IMR-90 (cell line): Measurements from ENCODE around the gene RXFP4. TPM values are rescaled to one million over a fixed set of nuclear protein-coding genes. Genes with fewer than 3 reads are reported as not detected.

Experiments used
- ATAC-seq: fragments of 200-7000 bp; cut with Tn5 transposase; 2 replicates; pipeline ENCODE4 v1.9.1; 2020; ENCODE audit warnings: low read depth, mild to moderate bottlenecking, moderate library complexity
- BruUV-seq: library from RNA; stranded (reverse); fragments of 400-500 nt; replicated peaks from 2 replicates; lab custom pipeline; 2021; lab: Mats Ljungman, UMichigan
- CTCF ChIA-PET: fragments of 300-600 bp; formaldehyde crosslinking; extraction: SDS; loops from one replicate; lab custom pipeline; 2021; ENCODE audit warnings: antibody characterized with exemption; lab: Yijun Ruan, JAX
- POLR2A ChIA-PET: fragments of 300-600 bp; sonication (Branson Sonifier 250); formaldehyde crosslinking; loops from one replicate; lab custom pipeline; 2022; ENCODE audit warnings: antibody characterized with exemption; ENCODE audit not compliant: unreplicated experiment; lab: Charles Lee
- DNase-seq: peaks from one replicate; pipeline ENCODE4 v3.0.0; 2013
- H2AFZ ChIP-seq: replicated peaks from 2 replicates; pipeline ENCODE3; 2013; ENCODE audit warnings: low read length, mild to moderate bottlenecking; ENCODE audit not compliant: poor library complexity
- H2AK5ac ChIP-seq: 2 replicates; pipeline ENCODE4 v1.6.1; 2013; ENCODE audit warnings: low read depth, low read length, inconsistent platforms
- H2AK9ac ChIP-seq: replicated peaks from 2 replicates; pipeline ENCODE3; 2013; ENCODE audit warnings: mild to moderate bottlenecking, low read depth, low read length, moderate library complexity; ENCODE audit not compliant: poor library complexity
- H2BK120ac ChIP-seq: 2 replicates; pipeline ENCODE4 v1.6.1; 2013; ENCODE audit warnings: low read depth, low read length, inconsistent platforms
- H2BK15ac ChIP-seq: 3 replicates; pipeline ENCODE4 v1.6.1; 2013; ENCODE audit warnings: low read depth, low read length, inconsistent platforms
- H2BK20ac ChIP-seq: 2 replicates; pipeline ENCODE4 v1.6.1; 2013; ENCODE audit warnings: low read depth, mild to moderate bottlenecking, inconsistent platforms, low read length, moderate library complexity
- H2BK5ac ChIP-seq: 2 replicates; pipeline ENCODE4 v1.6.1; 2013; ENCODE audit warnings: mild to moderate bottlenecking, low read depth, low read length, inconsistent platforms; ENCODE audit not compliant: poor library complexity, severe bottlenecking
- H3K14ac ChIP-seq: replicated peaks from 2 replicates; pipeline ENCODE4 v1.6.1; 2013; ENCODE audit warnings: low read depth, low read length, inconsistent platforms
- H3K18ac ChIP-seq: 2 replicates; pipeline ENCODE4 v1.6.1; 2013; ENCODE audit warnings: low read depth, low read length, control low read depth
- H3K23ac ChIP-seq: 2 replicates; pipeline ENCODE4 v1.6.1; 2013; ENCODE audit warnings: low read depth, low read length, inconsistent platforms
- H3K27ac ChIP-seq: 2 replicates; pipeline ENCODE4 v1.5.1; 2013; ENCODE audit warnings: mild to moderate bottlenecking, control low read depth, low read length; ENCODE audit not compliant: insufficient read depth
- H3K27me3 ChIP-seq: 2 replicates; pipeline ENCODE4 v1.6.1; 2013; ENCODE audit warnings: low read length; ENCODE audit not compliant: control insufficient read depth, insufficient read depth
- H3K36me3 ChIP-seq: 2 replicates; pipeline ENCODE4 v1.6.1; 2013; ENCODE audit warnings: low read length, mixed read lengths; ENCODE audit not compliant: control insufficient read depth, insufficient read depth
- H3K4ac ChIP-seq: 2 replicates; pipeline ENCODE4 v1.6.1; 2013; ENCODE audit warnings: low read depth, low read length, inconsistent platforms
- H3K4me1 ChIP-seq: 2 replicates; pipeline ENCODE4 v1.6.1; 2013; ENCODE audit warnings: low read length, mixed read lengths; ENCODE audit not compliant: control insufficient read depth, insufficient read depth
- H3K4me2 ChIP-seq: 2 replicates; pipeline ENCODE4 v1.6.1; 2013; ENCODE audit warnings: low read depth, mild to moderate bottlenecking, control low read depth, low read length, moderate library complexity
- H3K4me3 ChIP-seq: 2 replicates; pipeline ENCODE4 v1.5.1; 2013; ENCODE audit warnings: low read depth, mild to moderate bottlenecking, control low read depth, low read length, moderate library complexity; ENCODE audit not compliant: insufficient read depth
- H3K56ac ChIP-seq: 2 replicates; pipeline ENCODE4 v1.6.1; 2013; ENCODE audit warnings: low read length, inconsistent platforms; ENCODE audit not compliant: insufficient read depth; ENCODE audit errors: extremely low read depth
- H3K79me1 ChIP-seq, 2 experiments: 2 replicates each; pipeline ENCODE4 v1.6.1; 2013; ENCODE audit warnings: low read length in 2 of 2, inconsistent platforms in 1 of 2, low read depth in 1 of 2
- H3K9ac ChIP-seq: 2 replicates; pipeline ENCODE4 v1.6.1; 2013; ENCODE audit warnings: low read depth, low read length, control low read depth
- H3K9me1 ChIP-seq: 2 replicates; pipeline ENCODE4 v1.6.1; 2013; ENCODE audit warnings: low read length, inconsistent platforms; ENCODE audit not compliant: insufficient read depth
- H3K9me3 ChIP-seq: 2 replicates; pipeline ENCODE4 v1.6.1; 2013; ENCODE audit warnings: low read length; ENCODE audit not compliant: control insufficient read depth, insufficient read depth
- H4K20me1 ChIP-seq: 2 replicates; pipeline ENCODE4 v1.6.1; 2013; ENCODE audit warnings: low read length, inconsistent platforms; ENCODE audit not compliant: insufficient read depth
- H4K5ac ChIP-seq: 2 replicates; pipeline ENCODE4 v1.6.1; 2013; ENCODE audit warnings: mild to moderate bottlenecking, low read depth, low read length, control low read depth
- H4K8ac ChIP-seq, 2 experiments: 2 replicates each; pipeline ENCODE4 v1.6.1; 2013; ENCODE audit warnings: low read depth in 2 of 2, low read length in 2 of 2, control low read depth in 1 of 2, inconsistent platforms in 1 of 2
- H4K91ac ChIP-seq: 2 replicates; pipeline ENCODE4 v1.6.1; 2013; ENCODE audit warnings: low read depth, low read length, inconsistent platforms; ENCODE audit not compliant: insufficient read depth
- BHLHE40 ChIP-seq: fragments of 150-350 bp; IDR thresholded peaks from 2 replicates; pipeline ENCODE4 v1.6.1; 2016; ENCODE audit warnings: mild to moderate bottlenecking, low read depth, low read length
- CEBPB ChIP-seq: IDR thresholded peaks from 2 replicates; pipeline ENCODE4 v1.6.1; 2012; ENCODE audit warnings: low read depth, low read length, improper control_type of control experiment
- CHD1 ChIP-seq: IDR thresholded peaks from 2 replicates; pipeline ENCODE4 v1.6.1; 2012; ENCODE audit warnings: low read depth, low read length, improper control_type of control experiment
- CTCF ChIP-seq: conservative IDR thresholded peaks from 2 replicates; pipeline ENCODE4 v1.5.1; 2012; ENCODE audit warnings: mild to moderate bottlenecking, low read depth, low read length, improper control_type of control experiment
- ELK1 ChIP-seq: fragments of 150-350 bp; IDR thresholded peaks from 2 replicates; pipeline ENCODE4 v1.6.1; 2016; ENCODE audit warnings: low read depth, mild to moderate bottlenecking, low read length, moderate library complexity, borderline replicate concordance
- FOS ChIP-seq: fragments of 150-350 bp; IDR thresholded peaks from 2 replicates; pipeline ENCODE4 v1.6.1; 2016; ENCODE audit warnings: low read depth, low read length
- MAFK ChIP-seq: IDR thresholded peaks from 2 replicates; pipeline ENCODE4 v1.6.1; 2012; ENCODE audit warnings: low read depth, low read length, improper control_type of control experiment
- MAZ ChIP-seq: IDR thresholded peaks from 2 replicates; pipeline ENCODE4 v1.6.1; 2012; ENCODE audit warnings: low read depth, mild to moderate bottlenecking, low read length, improper control_type of control experiment, moderate library complexity, borderline replicate concordance
- MXI1 ChIP-seq: IDR thresholded peaks from 2 replicates; pipeline ENCODE4 v1.6.1; 2012; ENCODE audit warnings: low read depth, mild to moderate bottlenecking, low read length, moderate library complexity, borderline replicate concordance
- NFE2L2 ChIP-seq: fragments of 150-350 bp; IDR thresholded peaks from 2 replicates; pipeline ENCODE4 v1.6.1; 2016; ENCODE audit warnings: low read depth, mild to moderate bottlenecking, low read length
- POLR2A ChIP-seq: IDR thresholded peaks from 2 replicates; pipeline ENCODE4 v1.6.1; 2012; ENCODE audit warnings: mild to moderate bottlenecking, low read depth, low read length
- RAD21 ChIP-seq: IDR thresholded peaks from 2 replicates; pipeline ENCODE4 v1.6.1; 2012; ENCODE audit warnings: low read length, improper control_type of control experiment
- RCOR1 ChIP-seq: IDR thresholded peaks from 2 replicates; pipeline ENCODE4 v1.6.1; 2012; ENCODE audit warnings: mild to moderate bottlenecking, low read length, improper control_type of control experiment; ENCODE audit not compliant: insufficient replicate concordance
- RFX5 ChIP-seq: IDR thresholded peaks from 2 replicates; pipeline ENCODE4 v1.8.0; 2012; ENCODE audit warnings: low read depth, mild to moderate bottlenecking, low read length, moderate library complexity
- SMC3 ChIP-seq: fragments of 150-350 bp; IDR thresholded peaks from 2 replicates; pipeline ENCODE4 v1.6.1; 2016; ENCODE audit warnings: low read depth, mild to moderate bottlenecking, antibody characterized with exemption, low read length, moderate library complexity
- USF2 ChIP-seq: fragments of 150-350 bp; IDR thresholded peaks from 2 replicates; pipeline ENCODE4 v1.6.1; 2017; ENCODE audit warnings: mild to moderate bottlenecking, antibody characterized with exemption, low read length, low read depth
- WGBS, 2 experiments: methylation state at CpG; one replicate each; pipeline versions ENCODE4 v1.1.5 to v1.1.7; 2013; ENCODE audit warnings: missing lambda C conversion rate in 2 of 2; ENCODE audit not compliant: insufficient read length in 1 of 2; ENCODE audit errors: extremely low coverage in 2 of 2; 5-methylcytosine and 5-hydroxymethylcytosine counted together
- dilution Hi-C: fragments of 300-500 bp; cut with HindIII; formaldehyde crosslinking; loops from one replicate; pipeline ENCODE4 v1.14.3; 2018; ENCODE audit warnings: low sequenced_read_pairs; ENCODE audit not compliant: unreplicated experiment
- in situ Hi-C: fragments of 300-500 bp; cut with MboI; formaldehyde crosslinking; loops from 3 replicates; pipeline ENCODE4 v1.14.3; 2019; ENCODE audit warnings: low sequenced_read_pairs, inconsistent platforms, mixed read lengths
- intact Hi-C: fragments of 100-400 bp; cut with micrococcal nuclease; formaldehyde crosslinking; loops from 2 replicates; pipeline ENCODE4 v1.10.0; 2022
- polyA plus RNA-seq, 3 experiments: library from polyadenylated mRNA; depleted of rRNA; stranded (reverse); fragments of >200 nt; gene quantifications; 2 replicates each; pipeline ENCODE4 v1.2.3, GENCODE V29; 2012; ENCODE audit warnings: low replicate concordance in 1 of 3
- total RNA-seq: library from RNA; depleted of rRNA; stranded (reverse); fragments of >200 nt; gene quantifications from 2 replicates; pipeline ENCODE4 v1.2.3, GENCODE V29; 2012

Gene RXFP4
- total and polyA plus RNA-seq, 2 of the 4 experiments (the other 2 are of a cell fraction): not detected

GRCh38 chr1:155947292-155947691, 5.9 kb downstream of the RXFP4 start:
- CTCF ChIA-PET: no interaction called here

More at GRCh38 chr1:155947292-155947691, 5.9 kb downstream of the RXFP4 start:
- Histone ChIP-seq H3K9ac (no peak overlapping the region), H3K27ac (no peak overlapping the region), H3K27me3 (no peaks in the 10 kb centered on the region), H3K56ac (no peak overlapping the region), H2BK5ac (no peak overlapping the region), H4K8ac (no peak overlapping the region), H3K14ac (no peak overlapping the region), H2BK120ac (no peak overlapping the region), H2BK15ac (no peak overlapping the region), H3K18ac (no peak overlapping the region), H3K36me3 (peaks cover 61% of the 10 kb centered on the region), H3K9me3 (no peaks in the 10 kb centered on the region), H2BK20ac (no peak overlapping the region), H3K4ac (no peak overlapping the region), H2AFZ (no peak overlapping the region), H3K9me1 (peaks cover 8% of the 10 kb centered on the region; the same call in 1 of the 2 replicates), H2AK5ac (no peak overlapping the region), H4K5ac (no peak overlapping the region), H3K23ac (no peak overlapping the region), H2AK9ac (no peak overlapping the region), H3K4me3 (no peak overlapping the region), H3K4me1 (peaks cover 1% of the 10 kb centered on the region; the same call in 1 of the 2 replicates), H3K4me2 (no peak overlapping the region), H4K91ac (no peak overlapping the region), H4K20me1 (peaks cover 40% of the 10 kb centered on the region; the same call in 1 of the 2 replicates), H3K79me1 (peaks cover 14 to 38% of the 10 kb centered on the region in 2 experiments)
- dilution Hi-C loops (no loop called here), intact Hi-C loops (no loop called here), in situ Hi-C loops (no loop called here)
- 100% methylated on average over 1 of the region's 4 CpGs; no CpG with 5 or more reads in 1 of the 2 experiments for WGBS, 2 experiments
- TF ChIP-seq POLR2A: no peak
- TF ChIP-seq RAD21: no peak
- no peak for TF ChIP-seq CEBPB
- TF ChIP-seq ELK1: no peak
- TF ChIP-seq USF2: no peak
- TF ChIP-seq SMC3: no peak
- TF ChIP-seq BHLHE40: no peak
- TF ChIP-seq CHD1: no peak
- TF ChIP-seq MXI1: no peak
- no peak for TF ChIP-seq MAFK
- TF ChIP-seq CTCF: no peak
- TF ChIP-seq RFX5: no peak
- TF ChIP-seq MAZ: no peak
- no peak for TF ChIP-seq FOS
- no peak for TF ChIP-seq RCOR1
- no peak for TF ChIP-seq NFE2L2
- POLR2A ChIA-PET: no interaction called here
- TSS peak; percentile 90 for BruUV-seq
- ATAC-seq: no peak
- no peak for DNase-seq
